HepG2 (cell line): ENCODE results near the gene GALP. TPM values are rescaled to one million over a fixed set of nuclear protein-coding genes. Genes with fewer than 3 reads are reported as not detected.

ENCODE experiments used
- ADNP ChIP-seq: sonication (generic); formaldehyde crosslinking; IDR thresholded peaks from 2 replicates; pipeline ENCODE4 v1.4.0; 2020; ENCODE audit warnings: missing genetic modification reagents
- EED ChIP-seq: sonication (generic); formaldehyde crosslinking; IDR thresholded peaks from 2 replicates; pipeline ENCODE4 v1.5.0; 2020; ENCODE audit warnings: mild to moderate bottlenecking, missing genetic modification reagents
- HNRNPK ChIP-seq: fragments of 200-400 bp; formaldehyde crosslinking; IDR thresholded peaks from 2 replicates; pipeline ENCODE4 v1.6.1; 2018; ENCODE audit warnings: low read length, low read depth, moderate library complexity, mild to moderate bottlenecking; ENCODE audit not compliant: poor library complexity, severe bottlenecking
- MAFF ChIP-seq: IDR thresholded peaks from 2 replicates; pipeline ENCODE4 v1.6.1; 2011; ENCODE audit warnings: low read depth, low read length, improper control_type of control experiment
- PITX1 ChIP-seq: sonication (generic); formaldehyde crosslinking; IDR thresholded peaks from 2 replicates; pipeline ENCODE4 v1.5.1; 2020; ENCODE audit warnings: mild to moderate bottlenecking, missing genetic modification reagents
- RFXANK ChIP-seq: IDR thresholded peaks from 2 replicates; pipeline ENCODE4 v1.6.1; 2016
- ZNF530 ChIP-seq: sonication (generic); formaldehyde crosslinking; IDR thresholded peaks from 2 replicates; pipeline ENCODE4 v1.5.0; 2020; ENCODE audit warnings: low read depth, mild to moderate bottlenecking, missing genetic modification reagents
- ZNF891 ChIP-seq: sonication (generic); formaldehyde crosslinking; IDR thresholded peaks from 2 replicates; pipeline ENCODE4 v1.5.0; 2020; ENCODE audit warnings: mild to moderate bottlenecking, missing genetic modification reagents
- ZSCAN29 ChIP-seq: sonication (generic); formaldehyde crosslinking; conservative IDR thresholded peaks from 2 replicates; pipeline ENCODE4 v1.4.0; 2020; ENCODE audit warnings: mild to moderate bottlenecking, missing genetic modification reagents
- polyA plus RNA-seq, 8 experiments: library from polyadenylated mRNA; depleted of rRNA in 3 of 8; stranded (reverse) in 7 of 8; unstranded in 1 of 8; fragments of >200 nt; fragmentation: Illumina TruSeq in 4 of 8; extraction: Trizol in 4 of 8; gene quantifications; 2 replicates each; pipeline versions ENCODE4 v1.2.1 to v1.2.3, GENCODE V29; 2011 to 2016; ENCODE audit warnings: low read depth in 4 of 8, missing spikeins in 1 of 8, mixed read lengths in 1 of 8; ENCODE audit not compliant: insufficient read depth in 1 of 8
- total RNA-seq, 5 experiments: library from RNA; depleted of rRNA; stranded (reverse); fragments of >200 nt; fragmentation: Illumina TruSeq; extraction: Trizol; gene quantifications; 2 replicates each; pipeline ENCODE4 v1.2.3, GENCODE V29; 2016; ENCODE audit warnings: low read depth in 1 of 5
- TF ChIP-seq, protein P1 (sequence below): sonication (generic); formaldehyde crosslinking; IDR thresholded peaks from one replicate; pipeline ENCODE4 v1.5.1; 2020; ENCODE audit warnings: mild to moderate bottlenecking, missing genetic modification reagents; ENCODE audit errors: not compliant biosample characterization
- TF ChIP-seq, protein P2 (sequence below): sonication (generic); formaldehyde crosslinking; IDR thresholded peaks from 2 replicates; pipeline ENCODE4 v1.4.0; 2020; ENCODE audit warnings: missing genetic modification reagents, borderline replicate concordance

Gene GALP
- total and polyA plus RNA-seq, 2 of the 13 experiments (the other 11 are each of a cell fraction or from before 2014, with no cell fraction given) = not detected

DNA sequence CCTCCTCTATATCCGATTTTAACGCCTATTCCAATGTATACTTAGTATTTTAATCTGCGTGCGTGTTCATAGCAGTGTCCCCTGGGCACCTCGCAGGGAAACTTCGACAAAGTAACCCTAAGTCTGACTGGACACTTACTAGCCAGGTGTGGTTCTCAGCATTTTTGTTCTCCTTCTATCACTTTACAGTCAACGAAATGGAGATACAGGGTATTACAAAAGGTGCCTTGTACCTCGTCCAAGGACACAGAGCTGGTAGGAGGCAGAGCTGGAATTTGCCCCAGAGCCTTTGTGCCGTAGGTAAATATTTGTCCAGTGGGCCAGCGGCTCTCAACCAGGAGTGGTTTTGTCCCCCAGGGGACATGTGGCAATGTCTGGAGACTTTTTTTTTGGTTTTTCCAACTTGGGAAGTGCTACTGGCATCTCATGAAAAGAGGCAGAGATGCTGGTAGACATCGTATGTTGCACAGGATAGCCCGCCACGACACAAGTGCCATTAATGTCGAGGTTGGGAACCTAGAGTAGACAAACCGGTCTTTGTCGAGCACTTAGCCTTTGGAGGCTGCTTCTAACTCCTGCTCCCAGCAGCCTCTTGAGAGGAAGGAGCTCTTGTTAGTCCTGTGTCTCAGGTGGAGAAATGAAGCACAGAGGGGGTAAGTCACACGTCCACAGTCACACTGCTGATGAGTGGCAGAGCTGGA, 33.6 kb upstream of the GALP start (continued):
- TF ChIP-seq, protein P1, sequence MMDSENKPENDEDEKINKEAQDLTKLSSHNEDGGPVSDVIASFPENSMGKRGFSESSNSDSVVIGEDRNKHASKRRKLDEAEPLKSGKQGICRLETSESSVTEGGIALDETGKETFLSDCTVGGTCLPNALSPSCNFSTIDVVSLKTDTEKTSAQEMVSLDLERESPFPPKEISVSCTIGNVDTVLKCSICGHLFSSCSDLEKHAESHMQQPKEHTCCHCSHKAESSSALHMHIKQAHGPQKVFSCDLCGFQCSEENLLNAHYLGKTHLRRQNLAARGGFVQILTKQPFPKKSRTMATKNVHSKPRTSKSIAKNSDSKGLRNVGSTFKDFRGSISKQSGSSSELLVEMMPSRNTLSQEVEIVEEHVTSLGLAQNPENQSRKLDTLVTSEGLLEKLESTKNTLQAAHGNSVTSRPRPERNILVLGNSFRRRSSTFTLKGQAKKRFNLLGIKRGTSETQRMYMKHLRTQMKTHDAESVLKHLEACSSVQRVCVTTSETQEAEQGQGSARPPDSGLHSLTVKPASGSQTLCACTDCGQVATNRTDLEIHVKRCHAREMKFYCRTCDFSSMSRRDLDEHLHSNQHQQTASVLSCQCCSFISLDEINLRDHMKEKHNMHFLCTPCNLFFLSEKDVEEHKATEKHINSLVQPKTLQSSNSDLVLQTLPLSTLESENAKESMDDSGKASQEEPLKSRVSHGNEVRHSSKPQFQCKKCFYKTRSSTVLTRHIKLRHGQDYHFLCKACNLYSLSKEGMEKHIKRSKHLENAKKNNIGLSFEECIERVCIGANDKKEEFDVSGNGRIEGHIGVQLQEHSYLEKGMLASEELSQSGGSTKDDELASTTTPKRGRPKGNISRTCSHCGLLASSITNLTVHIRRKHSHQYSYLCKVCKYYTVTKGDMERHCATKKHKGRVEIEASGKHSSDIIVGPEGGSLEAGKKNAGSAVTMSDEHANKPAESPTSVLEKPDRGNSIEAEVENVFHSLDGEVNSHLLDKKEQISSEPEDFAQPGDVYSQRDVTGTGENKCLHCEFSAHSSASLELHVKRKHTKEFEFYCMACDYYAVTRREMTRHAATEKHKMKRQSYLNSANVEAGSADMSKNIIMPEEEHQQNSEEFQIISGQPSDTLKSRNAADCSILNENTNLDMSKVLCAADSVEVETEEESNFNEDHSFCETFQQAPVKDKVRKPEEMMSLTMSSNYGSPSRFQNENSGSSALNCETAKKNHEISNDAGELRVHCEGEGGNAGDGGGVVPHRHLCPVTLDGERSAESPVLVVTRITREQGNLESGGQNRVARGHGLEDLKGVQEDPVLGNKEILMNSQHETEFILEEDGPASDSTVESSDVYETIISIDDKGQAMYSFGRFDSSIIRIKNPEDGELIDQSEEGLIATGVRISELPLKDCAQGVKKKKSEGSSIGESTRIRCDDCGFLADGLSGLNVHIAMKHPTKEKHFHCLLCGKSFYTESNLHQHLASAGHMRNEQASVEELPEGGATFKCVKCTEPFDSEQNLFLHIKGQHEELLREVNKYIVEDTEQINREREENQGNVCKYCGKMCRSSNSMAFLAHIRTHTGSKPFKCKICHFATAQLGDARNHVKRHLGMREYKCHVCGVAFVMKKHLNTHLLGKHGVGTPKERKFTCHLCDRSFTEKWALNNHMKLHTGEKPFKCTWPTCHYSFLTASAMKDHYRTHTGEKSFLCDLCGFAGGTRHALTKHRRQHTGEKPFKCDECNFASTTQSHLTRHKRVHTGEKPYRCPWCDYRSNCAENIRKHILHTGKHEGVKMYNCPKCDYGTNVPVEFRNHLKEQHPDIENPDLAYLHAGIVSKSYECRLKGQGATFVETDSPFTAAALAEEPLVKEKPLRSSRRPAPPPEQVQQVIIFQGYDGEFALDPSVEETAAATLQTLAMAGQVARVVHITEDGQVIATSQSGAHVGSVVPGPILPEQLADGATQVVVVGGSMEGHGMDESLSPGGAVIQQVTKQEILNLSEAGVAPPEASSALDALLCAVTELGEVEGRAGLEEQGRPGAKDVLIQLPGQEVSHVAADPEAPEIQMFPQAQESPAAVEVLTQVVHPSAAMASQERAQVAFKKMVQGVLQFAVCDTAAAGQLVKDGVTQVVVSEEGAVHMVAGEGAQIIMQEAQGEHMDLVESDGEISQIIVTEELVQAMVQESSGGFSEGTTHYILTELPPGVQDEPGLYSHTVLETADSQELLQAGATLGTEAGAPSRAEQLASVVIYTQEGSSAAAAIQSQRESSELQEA (CRISPR knock-in tag) = no peak
- TF ChIP-seq EED (CRISPR knock-in tag) = no peak
- peak; percentile 59; the same call in 1 of the 2 replicates for TF ChIP-seq PITX1 (CRISPR knock-in tag)
- no peak for TF ChIP-seq HNRNPK
- 0 out of 2 replicates have a peak, but pooled peaks have one; percentile 21 for TF ChIP-seq MAFF
- no peak for TF ChIP-seq ADNP (CRISPR knock-in tag)
- TF ChIP-seq ZNF891 (CRISPR knock-in tag) = no peak
- TF ChIP-seq, protein P2, sequence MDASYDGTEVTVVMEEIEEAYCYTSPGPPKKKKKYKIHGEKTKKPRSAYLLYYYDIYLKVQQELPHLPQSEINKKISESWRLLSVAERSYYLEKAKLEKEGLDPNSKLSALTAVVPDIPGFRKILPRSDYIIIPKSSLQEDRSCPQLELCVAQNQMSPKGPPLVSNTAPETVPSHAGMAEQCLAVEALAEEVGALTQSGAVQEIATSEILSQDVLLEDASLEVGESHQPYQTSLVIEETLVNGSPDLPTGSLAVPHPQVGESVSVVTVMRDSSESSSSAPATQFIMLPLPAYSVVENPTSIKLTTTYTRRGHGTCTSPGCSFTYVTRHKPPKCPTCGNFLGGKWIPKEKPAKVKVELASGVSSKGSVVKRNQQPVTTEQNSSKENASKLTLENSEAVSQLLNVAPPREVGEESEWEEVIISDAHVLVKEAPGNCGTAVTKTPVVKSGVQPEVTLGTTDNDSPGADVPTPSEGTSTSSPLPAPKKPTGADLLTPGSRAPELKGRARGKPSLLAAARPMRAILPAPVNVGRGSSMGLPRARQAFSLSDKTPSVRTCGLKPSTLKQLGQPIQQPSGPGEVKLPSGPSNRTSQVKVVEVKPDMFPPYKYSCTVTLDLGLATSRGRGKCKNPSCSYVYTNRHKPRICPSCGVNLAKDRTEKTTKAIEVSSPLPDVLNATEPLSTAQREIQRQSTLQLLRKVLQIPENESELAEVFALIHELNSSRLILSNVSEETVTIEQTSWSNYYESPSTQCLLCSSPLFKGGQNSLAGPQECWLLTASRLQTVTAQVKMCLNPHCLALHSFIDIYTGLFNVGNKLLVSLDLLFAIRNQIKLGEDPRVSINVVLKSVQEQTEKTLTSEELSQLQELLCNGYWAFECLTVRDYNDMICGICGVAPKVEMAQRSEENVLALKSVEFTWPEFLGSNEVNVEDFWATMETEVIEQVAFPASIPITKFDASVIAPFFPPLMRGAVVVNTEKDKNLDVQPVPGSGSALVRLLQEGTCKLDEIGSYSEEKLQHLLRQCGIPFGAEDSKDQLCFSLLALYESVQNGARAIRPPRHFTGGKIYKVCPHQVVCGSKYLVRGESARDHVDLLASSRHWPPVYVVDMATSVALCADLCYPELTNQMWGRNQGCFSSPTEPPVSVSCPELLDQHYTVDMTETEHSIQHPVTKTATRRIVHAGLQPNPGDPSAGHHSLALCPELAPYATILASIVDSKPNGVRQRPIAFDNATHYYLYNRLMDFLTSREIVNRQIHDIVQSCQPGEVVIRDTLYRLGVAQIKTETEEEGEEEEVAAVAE (CRISPR knock-in tag) = peak; percentile 80; the same call in 1 of the 2 replicates
- TF ChIP-seq RFXANK = 0 out of 2 replicates have a peak, but pooled peaks have one; percentile 24
- no peak for TF ChIP-seq ZSCAN29 (CRISPR knock-in tag)
- no peak for TF ChIP-seq ZNF530 (CRISPR knock-in tag)
